SIG-M5 treated with dmso at 0.1 percent for 504 hours (cell line): ENCODE measurements around the gene COL10A1.

ENCODE experiments used
- DNase-seq: peaks from one replicate; lab custom pipeline; 2025; ENCODE audit not compliant: unreplicated experiment; lab: John Stamatoyannopoulos, UW

Gene COL10A1

DNA sequence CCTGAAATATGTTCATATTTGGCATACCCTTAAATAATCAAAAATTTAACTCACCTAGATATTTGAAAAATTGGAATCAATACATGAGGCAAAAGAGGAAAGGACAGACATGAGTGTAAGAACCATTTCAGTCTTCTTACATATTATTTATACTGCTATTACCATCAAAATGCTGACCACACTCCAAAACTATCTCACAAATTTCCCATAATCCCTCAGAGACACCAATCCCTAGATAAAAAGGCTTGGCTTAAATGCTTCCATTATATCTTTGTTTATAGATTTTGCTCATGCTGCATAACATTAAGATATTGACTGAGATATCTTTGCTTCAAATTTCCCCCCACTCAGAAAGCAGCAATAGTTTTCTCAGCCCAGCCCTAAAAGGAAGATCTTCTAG, 37.0 kb downstream of the COL10A1 start:
- DNase-seq = no peak

DNA sequence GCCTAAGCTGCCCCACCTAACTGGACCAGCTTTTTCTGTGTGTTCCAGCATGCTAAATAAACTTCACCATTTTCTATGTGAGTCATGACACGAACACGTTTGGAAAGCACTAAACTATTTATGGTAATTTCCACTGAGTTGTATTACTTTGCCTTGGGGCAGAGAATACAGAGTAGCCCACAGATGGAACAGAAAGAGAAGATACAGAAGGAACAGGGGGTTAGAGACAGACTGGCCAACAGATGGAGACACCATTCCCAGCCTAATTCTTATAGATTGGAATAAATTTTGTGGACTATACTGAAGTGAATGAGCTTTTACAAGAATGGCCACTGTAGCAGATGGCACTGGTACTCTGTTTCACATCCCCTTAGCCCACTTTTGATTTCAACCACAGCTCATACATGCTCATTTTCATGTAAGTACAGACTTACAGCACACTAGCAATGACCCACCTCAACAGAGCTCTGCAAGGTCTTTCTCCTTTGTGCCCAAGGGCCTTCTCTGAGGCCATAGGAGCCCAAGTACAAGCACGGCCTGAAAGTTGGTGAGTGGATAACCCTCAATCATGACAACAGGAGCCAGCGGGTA, 38.4 kb downstream of the COL10A1 start:
- DNase-seq = no peak

DNA sequence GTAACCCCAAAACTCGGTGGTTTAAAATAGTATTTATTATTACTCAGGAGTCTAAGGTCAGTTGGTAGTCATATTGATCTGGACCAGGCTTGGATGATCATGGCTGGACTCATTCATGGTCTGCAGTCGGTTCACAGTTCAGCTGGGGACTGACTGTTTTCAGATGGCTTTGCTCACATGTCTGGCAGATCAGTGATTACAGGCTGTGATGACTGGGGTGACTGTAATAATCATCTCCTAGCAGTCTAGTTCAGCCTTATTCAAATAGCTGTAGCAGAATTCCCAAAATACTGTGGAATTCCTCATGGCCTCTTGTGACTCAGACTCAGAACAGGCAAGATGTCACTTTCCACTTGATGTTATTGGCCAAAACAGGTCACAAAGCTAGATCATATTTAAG, 41.6 kb downstream of the COL10A1 start:
- no peak for DNase-seq

DNA sequence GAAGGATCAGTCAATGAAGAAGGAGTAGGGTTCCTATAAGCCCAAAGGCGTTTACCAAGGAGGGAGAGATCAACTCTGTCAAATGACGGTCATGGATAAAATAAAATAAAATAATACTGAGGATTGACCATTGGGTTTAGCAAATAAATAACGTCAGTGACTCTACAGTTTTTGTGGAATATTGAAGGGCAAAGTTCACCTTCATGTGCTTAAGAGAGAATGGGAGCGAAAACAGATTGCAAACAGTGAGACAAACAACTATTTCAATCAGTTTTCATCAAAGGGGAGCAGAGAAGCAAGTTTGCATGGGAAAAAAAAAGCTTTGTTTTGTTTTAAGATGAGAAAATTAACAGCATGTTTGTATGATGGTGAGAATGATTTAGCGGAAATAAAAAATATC, 42.9 kb downstream of the COL10A1 start:
- no peak for DNase-seq

DNA sequence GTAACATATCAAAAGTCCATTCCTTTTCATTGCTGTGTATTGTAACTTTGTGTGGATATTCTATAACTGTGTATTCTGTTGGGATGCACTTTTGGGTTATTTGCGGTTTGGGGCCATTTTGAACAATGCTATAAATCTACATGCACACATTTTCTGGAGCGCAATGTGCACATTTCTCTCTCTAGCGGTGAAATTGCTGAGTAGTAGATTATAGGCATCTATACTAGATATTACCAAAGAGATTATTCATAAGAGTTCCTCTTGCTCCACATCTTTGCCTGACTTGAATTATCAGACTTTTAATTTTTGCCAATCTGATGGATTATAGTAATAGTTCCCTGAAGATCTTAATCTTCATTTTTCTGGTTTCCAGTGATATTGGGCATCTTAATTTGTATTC, 47.0 kb downstream of the COL10A1 start:
- DNase-seq = no peak

DNA sequence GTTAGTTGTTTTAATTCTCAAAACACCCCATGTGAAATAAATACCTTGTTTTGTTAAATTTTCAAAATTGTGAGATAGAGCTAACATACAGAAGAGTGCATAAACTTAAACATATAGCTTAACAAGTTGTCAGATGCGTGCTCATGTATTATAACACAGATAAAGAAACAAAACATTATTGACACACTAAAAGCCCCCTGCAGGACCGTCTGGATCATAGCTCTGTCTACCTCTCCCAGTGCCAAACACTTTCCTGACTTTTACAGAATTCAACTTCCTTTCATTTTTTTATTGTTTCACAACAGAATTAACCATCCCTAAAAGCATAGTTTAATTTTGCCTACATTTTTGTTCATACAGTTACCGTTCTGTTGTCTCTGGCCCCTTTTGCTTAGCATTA, 47.4 kb downstream of the COL10A1 start:
- no peak for DNase-seq

DNA sequence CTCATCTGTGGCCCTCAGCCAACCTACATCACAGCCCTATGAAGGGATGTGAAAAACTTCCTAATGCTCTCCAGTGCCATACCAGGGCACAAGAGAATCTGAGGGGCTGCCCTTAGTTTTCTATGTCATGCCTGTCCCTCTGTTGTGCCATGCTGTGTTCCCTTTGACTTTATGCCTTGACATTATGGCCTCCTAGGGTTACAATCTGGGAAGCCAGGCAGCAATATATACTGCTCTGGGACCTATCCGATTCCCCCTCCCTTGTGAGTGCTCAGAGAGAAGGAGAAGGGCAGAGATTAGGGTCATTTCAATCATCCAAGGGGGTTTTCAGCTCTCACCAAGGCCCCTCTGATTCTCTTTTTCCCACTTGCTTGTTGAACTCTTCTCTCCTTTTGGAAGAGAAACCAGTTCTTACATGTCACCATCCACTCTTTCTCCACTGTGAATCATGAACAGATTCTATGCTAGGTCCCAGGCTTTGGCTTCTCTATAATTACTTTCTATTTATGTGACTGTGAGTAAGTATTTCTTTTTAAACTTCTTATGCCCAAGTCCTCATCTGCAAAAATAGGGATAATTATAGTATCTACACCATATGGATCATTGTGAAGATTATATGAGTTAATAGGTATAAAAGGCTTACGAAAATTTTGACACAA, 51.1 kb downstream of the COL10A1 start:
- no peak for DNase-seq

DNA sequence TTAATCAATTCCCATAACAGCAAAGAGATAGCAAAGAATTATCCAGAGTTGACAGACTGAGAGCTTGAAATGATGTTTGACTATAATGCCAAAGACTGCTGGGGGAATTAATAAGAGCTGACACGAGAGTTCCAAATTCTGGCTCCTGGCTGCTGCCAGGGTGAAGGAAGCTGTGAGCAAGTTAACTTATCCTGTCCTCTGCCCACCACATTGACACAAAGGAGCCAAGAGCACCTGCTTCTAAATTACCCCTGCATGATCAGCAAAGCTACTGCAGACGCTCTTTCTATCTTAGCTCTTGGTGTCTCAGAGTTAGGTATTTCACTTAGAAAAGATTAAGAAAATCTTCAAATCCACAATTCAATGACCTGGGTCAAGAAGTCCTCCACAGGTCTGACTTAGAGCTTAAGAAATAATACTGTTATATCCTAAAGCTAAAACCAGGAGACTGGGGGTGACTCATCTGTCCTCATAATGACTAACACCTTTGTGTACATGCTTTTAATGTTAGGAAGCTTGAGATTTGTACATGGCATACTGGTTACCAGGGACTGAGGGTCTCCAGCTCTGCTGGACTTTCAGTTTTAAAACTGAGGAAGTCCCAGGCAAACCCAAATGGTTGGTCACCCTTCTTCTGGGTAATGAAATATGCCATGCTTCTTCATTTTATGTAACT, 52.0 kb downstream of the COL10A1 start:
- DNase-seq = no peak

DNA sequence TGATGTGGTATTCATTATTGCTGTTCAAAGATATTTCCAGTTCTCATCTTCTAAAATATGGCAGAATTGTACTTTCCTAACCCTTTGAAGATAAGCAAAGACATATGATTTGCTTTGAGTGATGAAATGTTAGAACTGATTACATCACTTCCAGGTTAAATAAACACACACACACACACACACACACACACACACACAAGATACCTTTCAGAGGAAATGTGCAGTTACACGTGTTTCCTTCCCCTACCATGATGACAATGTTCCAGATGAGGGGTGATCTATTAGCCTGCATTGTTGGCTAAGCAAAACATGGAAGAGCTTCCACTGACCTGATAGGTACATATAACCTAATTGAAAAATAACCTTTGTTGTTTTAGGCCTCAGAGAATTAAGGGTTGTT, 53.6 kb downstream of the COL10A1 start:
- no peak for DNase-seq

DNA sequence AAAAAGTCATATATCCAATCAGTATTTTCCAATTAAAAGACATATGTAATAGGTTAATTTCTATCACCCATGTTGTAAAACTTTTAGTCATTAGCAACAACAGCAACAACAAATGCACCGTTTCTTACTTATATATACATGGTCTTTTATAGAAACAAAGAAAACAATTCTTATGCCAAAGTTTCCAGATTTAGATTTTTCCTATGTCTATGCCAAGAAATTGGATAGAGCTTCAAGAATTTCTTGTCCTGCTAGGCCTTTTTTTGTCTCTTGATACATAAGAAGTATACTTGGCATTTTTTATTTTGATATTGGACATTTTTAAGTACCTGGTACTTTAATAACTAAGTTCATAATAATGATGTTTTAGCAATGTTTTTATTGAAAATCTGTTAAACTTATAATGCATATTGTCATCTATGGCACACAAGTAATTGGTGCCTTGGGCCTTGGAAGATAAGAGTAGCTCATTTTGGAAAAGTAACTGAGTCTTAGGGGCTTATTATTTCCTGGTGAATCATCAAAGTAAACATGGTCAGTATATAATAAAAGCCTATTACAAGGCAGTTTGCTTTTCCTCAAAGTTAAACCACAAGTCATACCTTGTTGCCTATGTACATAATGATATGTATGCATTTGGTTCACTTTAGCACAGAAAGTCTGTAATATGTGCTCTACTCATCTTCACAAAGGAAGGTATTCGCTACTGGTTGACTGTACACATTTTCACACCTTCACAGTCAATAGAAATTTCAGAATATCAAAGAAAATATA, 55.1 kb downstream of the COL10A1 start:
- no peak for DNase-seq

DNA sequence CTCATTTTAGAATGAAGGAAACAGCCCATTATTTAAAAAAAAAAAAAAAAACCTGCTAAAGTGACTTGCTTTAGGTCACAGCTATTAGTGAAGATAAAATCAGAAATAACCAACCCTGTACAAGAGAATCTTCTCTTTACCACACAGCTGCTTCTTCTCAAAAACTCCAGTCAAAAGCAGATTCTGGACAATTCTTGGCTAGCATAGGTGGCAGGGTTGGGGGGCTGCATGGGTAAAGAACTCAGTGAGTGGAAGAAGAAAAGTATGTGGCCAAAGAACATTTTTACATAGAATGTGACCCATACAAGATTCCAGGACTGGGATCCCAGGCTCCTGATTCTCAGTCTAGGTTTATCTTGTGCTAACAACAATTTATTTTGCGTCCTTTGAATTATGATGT, 55.8 kb downstream of the COL10A1 start:
- DNase-seq = no peak
